Mesendoderm (in vitro differentiated cells): Measurements from ENCODE around the gene SLC7A9.

Experiments
- DNase-seq: peaks from one replicate; pipeline ENCODE4 v3.0.0; 2013
- H2AK5ac ChIP-seq: 2 replicates; pipeline ENCODE4 v1.6.1; 2013; ENCODE audit warnings: low read length, inconsistent platforms
- H2BK120ac ChIP-seq: 2 replicates; pipeline ENCODE4 v1.6.1; 2013; ENCODE audit warnings: low read depth, mild to moderate bottlenecking, low read length, moderate library complexity, mixed read lengths
- H2BK15ac ChIP-seq: replicated peaks from 2 replicates; pipeline ENCODE4 v1.6.1; 2013; ENCODE audit warnings: low read depth, mild to moderate bottlenecking, moderate library complexity
- H2BK5ac ChIP-seq: 2 replicates; pipeline ENCODE4 v1.6.1; 2013; ENCODE audit warnings: low read length, inconsistent platforms
- H3K18ac ChIP-seq: 2 replicates; pipeline ENCODE4 v1.6.1; 2013; ENCODE audit warnings: mild to moderate bottlenecking, low read length, mixed read lengths
- H3K23ac ChIP-seq: one replicate; pipeline ENCODE4 v1.6.1; 2013; ENCODE audit warnings: low read length
- H3K27ac ChIP-seq: 2 replicates; pipeline ENCODE4 v1.5.1; 2013; ENCODE audit warnings: low read depth, mild to moderate bottlenecking, inconsistent platforms, low read length, moderate library complexity
- H3K27me3 ChIP-seq: 2 replicates; pipeline ENCODE4 v1.6.1; 2013; ENCODE audit warnings: low read length, control low read depth, mild to moderate bottlenecking, inconsistent platforms; ENCODE audit not compliant: insufficient read depth, poor library complexity
- H3K36me3 ChIP-seq: 2 replicates; pipeline ENCODE4 v1.6.1; 2013; ENCODE audit warnings: low read length, inconsistent platforms; ENCODE audit not compliant: control insufficient read depth, insufficient read depth
- H3K4ac ChIP-seq: one replicate; pipeline ENCODE4 v1.6.1; 2013; ENCODE audit warnings: low read depth, mild to moderate bottlenecking, low read length, moderate library complexity
- H3K4me1 ChIP-seq: 2 replicates; pipeline ENCODE4 v1.6.1; 2013; ENCODE audit warnings: low read depth, low read length, inconsistent platforms; ENCODE audit not compliant: control insufficient read depth
- H3K4me2 ChIP-seq: 2 replicates; pipeline ENCODE4 v1.6.1; 2013; ENCODE audit warnings: low read length
- H3K4me3 ChIP-seq: 2 replicates; pipeline ENCODE4 v1.5.1; 2013; ENCODE audit warnings: mild to moderate bottlenecking, low read length
- H3K56ac ChIP-seq: one replicate; pipeline ENCODE4 v1.6.1; 2013; ENCODE audit warnings: low read length
- H3K79me1 ChIP-seq: 2 replicates; pipeline ENCODE4 v1.6.1; 2013; ENCODE audit warnings: low read length, inconsistent platforms
- H3K79me2 ChIP-seq: 2 replicates; pipeline ENCODE4 v1.6.1; 2013; ENCODE audit warnings: mild to moderate bottlenecking, low read length; ENCODE audit not compliant: control insufficient read depth, insufficient read depth
- H3K9ac ChIP-seq: 2 replicates; pipeline ENCODE4 v1.6.1; 2013; ENCODE audit warnings: low read length, inconsistent platforms
- H4K5ac ChIP-seq: one replicate; pipeline ENCODE4 v1.6.1; 2013; ENCODE audit warnings: low read length
- H4K8ac ChIP-seq: one replicate; pipeline ENCODE4 v1.6.1; 2013; ENCODE audit warnings: low read depth, mild to moderate bottlenecking, control low read depth, low read length, moderate library complexity
- WGBS: extraction: QIAGEN DNeasy Blood & Tissue Kit; methylation state at CpG from one replicate; pipeline ENCODE4 v1.1.7; 2013; ENCODE audit warnings: low lambda C conversion rate, missing lambda C conversion rate; ENCODE audit not compliant: insufficient coverage; ENCODE audit errors: extremely low coverage; 5-methylcytosine and 5-hydroxymethylcytosine counted together

The SLC7A9 gene

DNA sequence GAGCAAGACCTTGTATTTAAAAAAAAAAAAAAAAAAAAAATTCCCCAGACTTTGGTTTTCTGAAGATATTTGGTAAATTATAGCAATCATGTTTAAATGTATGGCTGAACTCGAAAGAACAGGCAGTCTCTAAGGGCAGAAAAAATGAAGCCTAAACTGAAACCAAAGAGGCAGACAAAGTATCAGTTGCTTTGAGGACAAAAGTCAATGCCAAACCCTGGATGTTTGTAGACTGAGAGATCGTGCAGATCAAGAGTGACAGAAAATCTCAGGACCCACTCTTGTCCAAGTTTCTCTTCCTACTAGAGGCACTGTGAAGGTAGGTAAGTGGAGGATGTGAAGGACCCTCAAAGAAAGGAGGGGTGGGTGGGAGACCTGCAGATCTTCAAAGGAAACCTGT lies 11.1 kb upstream of the SLC7A9 start:
- H2BK5ac ChIP-seq = no peak overlapping the region
- H3K4ac ChIP-seq = no peak overlapping the region
- no peaks in the 10 kb centered on the region for H3K79me2 ChIP-seq
- H2AK5ac ChIP-seq = no peak overlapping the region
- no peaks in the 10 kb centered on the region for H3K4me1 ChIP-seq
- H3K36me3 ChIP-seq = no peaks in the 10 kb centered on the region
- no peak overlapping the region for H4K8ac ChIP-seq
- no peak overlapping the region for H3K9ac ChIP-seq
- H2BK120ac ChIP-seq = no peak overlapping the region
- WGBS = no CpG with 5 or more reads among the region's 2 CpGs
- no peak overlapping the region for H3K18ac ChIP-seq
- no peak overlapping the region for H3K27ac ChIP-seq
- no peaks in the 10 kb centered on the region for H3K27me3 ChIP-seq
- DNase-seq = no peak
- H3K4me3 ChIP-seq = no peak overlapping the region
- H4K5ac ChIP-seq = no peak overlapping the region
- no peak overlapping the region for H3K4me2 ChIP-seq
- H3K56ac ChIP-seq = no peak overlapping the region
- no peaks in the 10 kb centered on the region for H3K79me1 ChIP-seq
- no peak overlapping the region for H3K23ac ChIP-seq
- H2BK15ac ChIP-seq = no peak overlapping the region

DNA sequence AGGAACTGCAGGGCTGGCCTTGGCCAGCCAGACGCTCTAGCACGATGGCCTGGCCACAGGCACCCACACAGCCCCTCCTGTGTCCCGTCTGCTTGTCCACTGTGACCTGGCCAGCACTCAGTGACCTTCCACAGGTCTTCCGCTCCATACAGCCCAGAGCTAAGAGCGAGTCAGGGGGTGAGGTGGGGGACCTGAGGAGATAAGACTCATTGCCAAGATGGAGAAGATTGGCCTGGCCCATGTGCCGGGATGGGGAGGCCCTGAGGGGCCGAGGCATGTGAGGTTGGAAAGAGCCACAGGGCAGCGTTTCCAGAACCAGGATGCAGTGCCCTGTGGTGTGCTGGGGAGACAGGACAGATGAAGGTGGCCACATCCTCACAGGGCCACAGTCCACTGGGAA lies 10.2 kb upstream of the SLC7A9 start:
- Histone ChIP-seq H3K79me1 (no peaks in the 10 kb centered on the region), H2AK5ac (no peak overlapping the region), H3K4ac (no peak overlapping the region), H3K56ac (no peak overlapping the region), H3K36me3 (no peaks in the 10 kb centered on the region), H3K27me3 (no peaks in the 10 kb centered on the region), H4K5ac (no peak overlapping the region), H4K8ac (no peak overlapping the region), H3K18ac (no peak overlapping the region), H3K79me2 (no peaks in the 10 kb centered on the region), H2BK120ac (no peak overlapping the region), H2BK5ac (no peak overlapping the region), H3K9ac (no peak overlapping the region), H2BK15ac (no peak overlapping the region), H3K27ac (no peak overlapping the region), H3K23ac (no peak overlapping the region), H3K4me3 (no peak overlapping the region), H3K4me1 (no peaks in the 10 kb centered on the region), H3K4me2 (no peak overlapping the region)
- DNase-seq = no peak
- no CpG with 5 or more reads among the region's 8 CpGs for WGBS

- H3K4ac ChIP-seq = no peak overlapping the region
- no peak overlapping the region for H3K56ac ChIP-seq
- H2BK5ac ChIP-seq = no peak overlapping the region
- H3K18ac ChIP-seq = no peak overlapping the region
- H3K9ac ChIP-seq = no peak overlapping the region
- H2BK15ac ChIP-seq = no peak overlapping the region
- no peaks in the 10 kb centered on the region for H3K79me1 ChIP-seq
- no peaks in the 10 kb centered on the region for H3K4me1 ChIP-seq
- no peak overlapping the region for H2BK120ac ChIP-seq
- no peak overlapping the region for H3K23ac ChIP-seq
- no peak overlapping the region for H3K4me3 ChIP-seq
- H3K27ac ChIP-seq = no peak overlapping the region
- no peak overlapping the region for H4K5ac ChIP-seq
- no peak overlapping the region for H2AK5ac ChIP-seq
- no peak overlapping the region for H4K8ac ChIP-seq
- DNase-seq = no peak
- no peaks in the 10 kb centered on the region for H3K79me2 ChIP-seq
- H3K4me2 ChIP-seq = no peak overlapping the region
- H3K27me3 ChIP-seq = no peaks in the 10 kb centered on the region
- no peaks in the 10 kb centered on the region for H3K36me3 ChIP-seq
- no CpG with 5 or more reads among the region's 12 CpGs for WGBS
Observed at GRCh38 chr19:32878988-32879387, 9.4 kb upstream of the SLC7A9 start.

DNA sequence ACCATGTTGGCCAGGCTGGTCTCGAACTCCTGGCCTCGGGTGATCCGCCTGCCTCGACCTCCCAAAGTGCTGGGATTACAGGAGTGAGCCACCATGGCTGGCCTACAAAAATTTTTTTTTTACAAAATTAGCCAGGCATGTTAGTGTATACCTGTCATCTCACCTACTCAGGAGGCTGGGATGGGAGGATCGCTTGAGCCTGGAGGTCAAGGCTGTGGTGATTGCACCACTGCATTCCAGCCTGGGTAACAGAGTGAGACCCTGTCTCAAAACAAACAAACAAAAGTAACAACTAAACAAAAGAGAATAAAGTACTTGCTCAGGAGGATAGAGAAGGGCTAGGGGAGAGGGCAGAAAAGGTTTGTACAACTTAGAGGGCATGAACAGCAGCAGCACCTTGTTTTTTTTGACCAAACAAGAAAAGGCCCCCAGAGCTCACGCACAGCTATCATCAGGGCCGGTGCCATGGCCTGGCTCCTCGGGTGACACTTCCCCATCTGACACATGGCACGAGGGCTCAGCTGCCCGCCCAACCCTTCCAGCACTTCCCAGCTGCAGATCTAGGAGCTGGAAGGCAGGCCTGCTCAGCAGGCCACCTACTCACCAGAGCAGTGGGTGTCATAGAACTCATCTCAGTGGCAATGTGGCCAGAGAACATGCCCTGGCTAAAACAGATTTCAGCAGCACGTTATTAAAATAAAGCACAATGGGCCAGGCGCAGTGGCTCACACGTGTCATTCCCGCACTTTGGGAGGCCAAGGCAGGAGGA lies 8.6 kb upstream of the SLC7A9 start:
- H3K79me1 ChIP-seq = no peaks in the 10 kb centered on the region
- no peak overlapping the region for H3K23ac ChIP-seq
- no peak for DNase-seq
- H3K36me3 ChIP-seq = no peaks in the 10 kb centered on the region
- no peak overlapping the region for H4K5ac ChIP-seq
- H3K4me2 ChIP-seq = no peak overlapping the region
- no peak overlapping the region for H4K8ac ChIP-seq
- H3K79me2 ChIP-seq = no peaks in the 10 kb centered on the region
- no CpG with 5 or more reads among the region's 14 CpGs for WGBS
- no peak overlapping the region for H3K4ac ChIP-seq
- H3K4me1 ChIP-seq = no peaks in the 10 kb centered on the region
- H2BK15ac ChIP-seq = no peak overlapping the region
- no peak overlapping the region for H3K9ac ChIP-seq
- H3K4me3 ChIP-seq = no peak overlapping the region
- no peak overlapping the region for H2BK5ac ChIP-seq
- no peaks in the 10 kb centered on the region for H3K27me3 ChIP-seq
- H2BK120ac ChIP-seq = no peak overlapping the region
- no peak overlapping the region for H3K27ac ChIP-seq
- no peak overlapping the region for H3K56ac ChIP-seq
- H2AK5ac ChIP-seq = no peak overlapping the region
- no peak overlapping the region for H3K18ac ChIP-seq

GRCh38 chr19:32877323-32877912 lies 7.9 kb upstream of the SLC7A9 start:
- Histone ChIP-seq H3K56ac (no peak overlapping the region), H2BK15ac (no peak overlapping the region), H3K18ac (no peak overlapping the region), H3K23ac (no peak overlapping the region), H3K36me3 (no peaks in the 10 kb centered on the region), H3K4me2 (no peak overlapping the region), H3K9ac (no peak overlapping the region), H4K8ac (no peak overlapping the region), H4K5ac (no peak overlapping the region), H2BK5ac (no peak overlapping the region), H3K4ac (no peak overlapping the region), H3K27ac (no peak overlapping the region), H2BK120ac (no peak overlapping the region), H3K79me1 (no peaks in the 10 kb centered on the region), H3K4me3 (no peak overlapping the region), H3K4me1 (no peaks in the 10 kb centered on the region), H3K27me3 (no peaks in the 10 kb centered on the region), H2AK5ac (no peak overlapping the region), H3K79me2 (no peaks in the 10 kb centered on the region)
- no peak for DNase-seq
- WGBS = no CpG with 5 or more reads among the region's 9 CpGs

GRCh38 chr19:32876919-32877285 lies 7.3 kb upstream of the SLC7A9 start:
- Histone ChIP-seq H4K8ac (no peak overlapping the region), H3K27ac (no peak overlapping the region), H3K18ac (no peak overlapping the region), H3K23ac (no peak overlapping the region), H3K27me3 (no peaks in the 10 kb centered on the region), H2BK120ac (no peak overlapping the region), H3K4me2 (no peak overlapping the region), H3K36me3 (no peaks in the 10 kb centered on the region), H3K4ac (no peak overlapping the region), H2AK5ac (no peak overlapping the region), H3K79me2 (no peaks in the 10 kb centered on the region), H2BK5ac (no peak overlapping the region), H3K79me1 (no peaks in the 10 kb centered on the region), H3K4me3 (no peak overlapping the region), H2BK15ac (no peak overlapping the region), H3K9ac (no peak overlapping the region), H4K5ac (no peak overlapping the region), H3K56ac (no peak overlapping the region), H3K4me1 (no peaks in the 10 kb centered on the region)
- peak; percentile 34 for DNase-seq
- WGBS = no CpG with 5 or more reads among the region's 12 CpGs
